ENCODE measurements around the gene SH3RF1.

DNA sequence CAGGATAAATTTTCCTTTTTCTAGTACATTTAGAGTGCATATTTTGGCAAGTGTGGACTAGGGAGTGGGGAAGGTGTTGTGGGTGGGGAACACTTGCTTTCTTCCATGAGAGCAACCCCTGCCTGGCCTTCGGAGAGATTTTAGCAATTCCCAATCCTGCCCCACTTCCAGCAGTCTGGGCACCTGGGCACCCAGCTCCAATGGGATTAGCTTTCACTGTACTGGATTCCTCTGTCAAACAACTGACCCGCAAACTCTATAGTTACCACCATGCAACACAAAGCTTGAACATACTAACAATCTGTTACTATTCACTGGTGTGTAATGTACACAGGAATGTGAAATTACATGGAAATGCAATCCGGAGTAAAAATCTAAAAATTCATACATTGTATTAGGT lies 50.3 kb downstream of the SH3RF1 start:
- TF ChIP-seq NR2F1 (conservative IDR thresholded peaks at IDR 0.05) (no peak), EZH2 (IDR thresholded peaks at IDR 0.05; ENCODE audit: borderline replicate concordance, control insufficient read depth, low read depth, low read length) (no peak), RELB (IDR thresholded peaks at IDR 0.05; ENCODE audit: low read depth) (no peak), IRF4 (IDR thresholded peaks at IDR 0.05; ENCODE audit: low read depth, low read length) (no peak), POLR2AphosphoS2 (IDR thresholded peaks at IDR 0.05; ENCODE audit: low read depth, low read length) (no peak), ZNF274 (IDR thresholded peaks at IDR 0.05; ENCODE audit: insufficient read depth, insufficient read length) (no peak), ESRRA (IDR thresholded peaks at IDR 0.05; ENCODE audit: low read length) (no peak)
- TF ChIP-seq, protein P1, sequence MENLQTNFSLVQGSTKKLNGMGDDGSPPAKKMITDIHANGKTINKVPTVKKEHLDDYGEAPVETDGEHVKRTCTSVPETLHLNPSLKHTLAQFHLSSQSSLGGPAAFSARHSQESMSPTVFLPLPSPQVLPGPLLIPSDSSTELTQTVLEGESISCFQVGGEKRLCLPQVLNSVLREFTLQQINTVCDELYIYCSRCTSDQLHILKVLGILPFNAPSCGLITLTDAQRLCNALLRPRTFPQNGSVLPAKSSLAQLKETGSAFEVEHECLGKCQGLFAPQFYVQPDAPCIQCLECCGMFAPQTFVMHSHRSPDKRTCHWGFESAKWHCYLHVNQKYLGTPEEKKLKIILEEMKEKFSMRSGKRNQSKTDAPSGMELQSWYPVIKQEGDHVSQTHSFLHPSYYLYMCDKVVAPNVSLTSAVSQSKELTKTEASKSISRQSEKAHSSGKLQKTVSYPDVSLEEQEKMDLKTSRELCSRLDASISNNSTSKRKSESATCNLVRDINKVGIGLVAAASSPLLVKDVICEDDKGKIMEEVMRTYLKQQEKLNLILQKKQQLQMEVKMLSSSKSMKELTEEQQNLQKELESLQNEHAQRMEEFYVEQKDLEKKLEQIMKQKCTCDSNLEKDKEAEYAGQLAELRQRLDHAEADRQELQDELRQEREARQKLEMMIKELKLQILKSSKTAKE (IDR thresholded peaks at IDR 0.05; ENCODE audit: low read depth, poor library complexity, severe bottlenecking): no peak
- TF ChIP-seq, protein P2, sequence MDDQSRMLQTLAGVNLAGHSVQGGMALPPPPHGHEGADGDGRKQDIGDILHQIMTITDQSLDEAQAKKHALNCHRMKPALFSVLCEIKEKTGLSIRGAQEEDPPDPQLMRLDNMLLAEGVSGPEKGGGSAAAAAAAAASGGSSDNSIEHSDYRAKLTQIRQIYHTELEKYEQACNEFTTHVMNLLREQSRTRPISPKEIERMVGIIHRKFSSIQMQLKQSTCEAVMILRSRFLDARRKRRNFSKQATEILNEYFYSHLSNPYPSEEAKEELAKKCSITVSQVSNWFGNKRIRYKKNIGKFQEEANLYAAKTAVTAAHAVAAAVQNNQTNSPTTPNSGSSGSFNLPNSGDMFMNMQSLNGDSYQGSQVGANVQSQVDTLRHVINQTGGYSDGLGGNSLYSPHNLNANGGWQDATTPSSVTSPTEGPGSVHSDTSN (IDR thresholded peaks at IDR 0.05; ENCODE audit: insufficient replicate concordance, low read depth, low read length): no peak
- TF ChIP-seq, protein P3, sequence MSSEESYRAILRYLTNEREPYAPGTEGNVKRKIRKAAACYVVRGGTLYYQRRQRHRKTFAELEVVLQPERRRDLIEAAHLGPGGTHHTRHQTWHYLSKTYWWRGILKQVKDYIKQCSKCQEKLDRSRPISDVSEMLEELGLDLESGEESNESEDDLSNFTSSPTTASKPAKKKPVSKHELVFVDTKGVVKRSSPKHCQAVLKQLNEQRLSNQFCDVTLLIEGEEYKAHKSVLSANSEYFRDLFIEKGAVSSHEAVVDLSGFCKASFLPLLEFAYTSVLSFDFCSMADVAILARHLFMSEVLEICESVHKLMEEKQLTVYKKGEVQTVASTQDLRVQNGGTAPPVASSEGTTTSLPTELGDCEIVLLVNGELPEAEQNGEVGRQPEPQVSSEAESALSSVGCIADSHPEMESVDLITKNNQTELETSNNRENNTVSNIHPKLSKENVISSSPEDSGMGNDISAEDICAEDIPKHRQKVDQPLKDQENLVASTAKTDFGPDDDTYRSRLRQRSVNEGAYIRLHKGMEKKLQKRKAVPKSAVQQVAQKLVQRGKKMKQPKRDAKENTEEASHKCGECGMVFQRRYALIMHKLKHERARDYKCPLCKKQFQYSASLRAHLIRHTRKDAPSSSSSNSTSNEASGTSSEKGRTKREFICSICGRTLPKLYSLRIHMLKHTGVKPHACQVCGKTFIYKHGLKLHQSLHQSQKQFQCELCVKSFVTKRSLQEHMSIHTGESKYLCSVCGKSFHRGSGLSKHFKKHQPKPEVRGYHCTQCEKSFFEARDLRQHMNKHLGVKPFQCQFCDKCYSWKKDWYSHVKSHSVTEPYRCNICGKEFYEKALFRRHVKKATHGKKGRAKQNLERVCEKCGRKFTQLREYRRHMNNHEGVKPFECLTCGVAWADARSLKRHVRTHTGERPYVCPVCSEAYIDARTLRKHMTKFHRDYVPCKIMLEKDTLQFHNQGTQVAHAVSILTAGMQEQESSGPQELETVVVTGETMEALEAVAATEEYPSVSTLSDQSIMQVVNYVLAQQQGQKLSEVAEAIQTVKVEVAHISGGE (CRISPR knock-in tag; IDR thresholded peaks at IDR 0.05): no peak
- TF ChIP-seq, protein P4, sequence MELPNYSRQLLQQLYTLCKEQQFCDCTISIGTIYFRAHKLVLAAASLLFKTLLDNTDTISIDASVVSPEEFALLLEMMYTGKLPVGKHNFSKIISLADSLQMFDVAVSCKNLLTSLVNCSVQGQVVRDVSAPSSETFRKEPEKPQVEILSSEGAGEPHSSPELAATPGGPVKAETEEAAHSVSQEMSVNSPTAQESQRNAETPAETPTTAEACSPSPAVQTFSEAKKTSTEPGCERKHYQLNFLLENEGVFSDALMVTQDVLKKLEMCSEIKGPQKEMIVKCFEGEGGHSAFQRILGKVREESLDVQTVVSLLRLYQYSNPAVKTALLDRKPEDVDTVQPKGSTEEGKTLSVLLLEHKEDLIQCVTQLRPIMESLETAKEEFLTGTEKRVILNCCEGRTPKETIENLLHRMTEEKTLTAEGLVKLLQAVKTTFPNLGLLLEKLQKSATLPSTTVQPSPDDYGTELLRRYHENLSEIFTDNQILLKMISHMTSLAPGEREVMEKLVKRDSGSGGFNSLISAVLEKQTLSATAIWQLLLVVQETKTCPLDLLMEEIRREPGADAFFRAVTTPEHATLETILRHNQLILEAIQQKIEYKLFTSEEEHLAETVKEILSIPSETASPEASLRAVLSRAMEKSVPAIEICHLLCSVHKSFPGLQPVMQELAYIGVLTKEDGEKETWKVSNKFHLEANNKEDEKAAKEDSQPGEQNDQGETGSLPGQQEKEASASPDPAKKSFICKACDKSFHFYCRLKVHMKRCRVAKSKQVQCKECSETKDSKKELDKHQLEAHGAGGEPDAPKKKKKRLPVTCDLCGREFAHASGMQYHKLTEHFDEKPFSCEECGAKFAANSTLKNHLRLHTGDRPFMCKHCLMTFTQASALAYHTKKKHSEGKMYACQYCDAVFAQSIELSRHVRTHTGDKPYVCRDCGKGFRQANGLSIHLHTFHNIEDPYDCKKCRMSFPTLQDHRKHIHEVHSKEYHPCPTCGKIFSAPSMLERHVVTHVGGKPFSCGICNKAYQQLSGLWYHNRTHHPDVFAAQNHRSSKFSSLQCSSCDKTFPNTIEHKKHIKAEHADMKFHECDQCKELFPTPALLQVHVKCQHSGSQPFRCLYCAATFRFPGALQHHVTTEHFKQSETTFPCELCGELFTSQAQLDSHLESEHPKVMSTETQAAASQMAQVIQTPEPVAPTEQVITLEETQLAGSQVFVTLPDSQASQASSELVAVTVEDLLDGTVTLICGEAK (IDR thresholded peaks at IDR 0.05; ENCODE audit: borderline replicate concordance): no peak

All from GM12878 (cell line).